Endothelial cell (in vitro differentiated cells): ENCODE measurements around the gene EFNA5. TPM values are rescaled to one million over a fixed set of nuclear protein-coding genes. Genes with fewer than 3 reads are reported as not detected.

Experiments used
- DNase-seq: peaks from one replicate; pipeline ENCODE4 v3.0.0; 2021; ENCODE audit warnings: low spot score
- H3K27ac Mint-ChIP-seq: one replicate; pipeline ENCODE4 v1.8.0; 2021; ENCODE audit warnings: mixed read lengths, inconsistent platforms; ENCODE audit not compliant: unreplicated experiment
- H3K27me3 Mint-ChIP-seq: one replicate; pipeline ENCODE4 v1.8.0; 2021; ENCODE audit warnings: mild to moderate bottlenecking, moderate library complexity, mixed read lengths, inconsistent platforms; ENCODE audit not compliant: unreplicated experiment
- H3K36me3 Mint-ChIP-seq: one replicate; pipeline ENCODE4 v1.8.0; 2021; ENCODE audit warnings: mild to moderate bottlenecking, low read depth, mixed read lengths, inconsistent platforms; ENCODE audit not compliant: unreplicated experiment
- H3K4me1 Mint-ChIP-seq: one replicate; pipeline ENCODE4 v1.8.0; 2021; ENCODE audit warnings: mild to moderate bottlenecking, mixed read lengths, inconsistent platforms; ENCODE audit not compliant: unreplicated experiment
- H3K4me3 Mint-ChIP-seq: one replicate; pipeline ENCODE4 v1.8.0; 2021; ENCODE audit warnings: mild to moderate bottlenecking, mixed read lengths, inconsistent platforms; ENCODE audit not compliant: unreplicated experiment
- H3K9me3 Mint-ChIP-seq: one replicate; pipeline ENCODE4 v1.8.0; 2021; ENCODE audit warnings: mixed read lengths, inconsistent platforms; ENCODE audit not compliant: unreplicated experiment
- CTCF ChIP-seq: fragments of 200-600 bp; sonication (generic); IDR thresholded peaks from one replicate; pipeline ENCODE4 v1.5.0; 2021; ENCODE audit warnings: antibody characterized with exemption; ENCODE audit not compliant: unreplicated experiment
- total RNA-seq: library from RNA; stranded (reverse); fragmentation: NEBNext Ultra II Directional; extraction: Animal tissue kit (Norgen Biotek cat#: 25700); gene quantifications from one replicate; pipeline ENCODE4 v1.2.1, GENCODE V29; 2021; ENCODE audit not compliant: unreplicated experiment

EFNA5 gene
- total RNA-seq, 1 donor from 2014 or later, result 8.8 TPM

DNA sequence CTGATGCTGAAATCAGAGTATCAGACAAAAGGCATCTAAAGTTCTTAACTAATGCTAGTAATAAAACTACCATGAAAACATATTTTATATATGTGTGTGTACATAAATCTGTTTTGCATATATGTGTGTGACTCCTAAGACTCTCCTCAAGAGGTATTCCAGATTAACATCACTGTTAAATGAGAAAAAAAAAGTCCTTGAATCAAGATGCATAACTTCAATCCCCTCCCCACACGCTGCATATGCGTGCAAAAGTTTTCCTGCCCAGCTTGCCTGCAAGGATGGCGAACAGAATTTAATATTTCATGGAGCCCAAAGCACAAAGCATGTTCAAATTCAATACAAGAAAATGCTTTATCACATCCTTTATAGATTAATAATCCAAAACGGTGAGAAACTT, 34.7 kb downstream of the EFNA5 start:
- H3K36me3 Mint-ChIP-seq, result no peaks in the 10 kb centered on the region
- no peak overlapping the region for H3K27ac Mint-ChIP-seq
- no peaks in the 10 kb centered on the region for H3K27me3 Mint-ChIP-seq
- no peak overlapping the region for H3K4me3 Mint-ChIP-seq
- no peak for TF ChIP-seq CTCF
- H3K9me3 Mint-ChIP-seq, result no peaks in the 10 kb centered on the region
- H3K4me1 Mint-ChIP-seq, result no peaks in the 10 kb centered on the region
- no peak for DNase-seq

- Mint-ChIP-seq H3K27me3 (no peaks in the 10 kb centered on the region), H3K9me3 (no peaks in the 10 kb centered on the region), H3K27ac (no peak overlapping the region), H3K4me3 (no peak overlapping the region), H3K4me1 (no peaks in the 10 kb centered on the region), H3K36me3 (no peaks in the 10 kb centered on the region)
- no peak for TF ChIP-seq CTCF
- DNase-seq, result no peak
These were observed 35.5 kb downstream of the EFNA5 start for GRCh38 chr5:107634981-107635848.

- DNase-seq, result no peak
- H3K4me3 Mint-ChIP-seq, result no peak overlapping the region
- no peak for TF ChIP-seq CTCF
- H3K27me3 Mint-ChIP-seq, result no peaks in the 10 kb centered on the region
- H3K36me3 Mint-ChIP-seq, result no peaks in the 10 kb centered on the region
- H3K9me3 Mint-ChIP-seq, result no peaks in the 10 kb centered on the region
- H3K4me1 Mint-ChIP-seq, result no peaks in the 10 kb centered on the region
- H3K27ac Mint-ChIP-seq, result no peak overlapping the region
These were observed 37.4 kb downstream of the EFNA5 start for GRCh38 chr5:107633171-107633901.

DNA sequence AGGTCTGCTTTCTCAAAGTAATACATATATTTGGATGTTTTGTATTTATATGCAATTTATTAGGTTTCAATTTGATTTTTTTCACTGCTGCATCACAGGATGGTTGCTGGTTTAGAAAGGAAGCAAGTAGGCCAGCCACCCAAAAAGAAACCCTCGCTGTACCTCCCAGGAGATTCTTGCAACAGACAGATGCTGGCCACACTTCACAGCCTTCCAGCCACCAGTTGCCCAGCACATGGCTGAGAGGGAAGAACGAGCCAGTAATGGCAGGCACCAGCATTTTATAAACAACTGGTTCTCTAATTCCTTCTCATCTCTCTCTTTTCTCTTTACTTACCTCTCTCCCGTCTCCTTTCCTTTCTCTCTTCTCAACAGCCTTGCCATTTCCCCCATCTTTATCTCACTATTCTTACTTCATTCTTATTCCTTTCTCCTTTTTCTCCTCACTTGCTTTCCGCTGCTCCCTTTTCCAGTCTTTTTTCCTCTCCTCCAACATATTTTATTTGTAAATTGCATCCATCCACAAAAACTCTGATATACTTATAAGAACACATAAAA, 38.9 kb downstream of the EFNA5 start:
- Mint-ChIP-seq H3K4me1 (no peaks in the 10 kb centered on the region), H3K36me3 (no peaks in the 10 kb centered on the region)
- no peak for TF ChIP-seq CTCF

More for the DNA sequence above, 38.9 kb downstream of the EFNA5 start:
- no peak for DNase-seq
- H3K27me3 Mint-ChIP-seq, result no peaks in the 10 kb centered on the region
- H3K4me3 Mint-ChIP-seq, result no peak overlapping the region
- no peak overlapping the region for H3K27ac Mint-ChIP-seq
- H3K9me3 Mint-ChIP-seq, result no peaks in the 10 kb centered on the region
